ENCODE results near the gene HRG. TPM values are rescaled to one million over a fixed set of nuclear protein-coding genes. Genes with fewer than 3 reads are reported as not detected.

The HRG gene
- total and polyA plus RNA-seq, 2 of the 8 experiments (the other 6 are each of a cell fraction or from before 2014, with no cell fraction given), result 0.03 to 0.15 TPM

DNA sequence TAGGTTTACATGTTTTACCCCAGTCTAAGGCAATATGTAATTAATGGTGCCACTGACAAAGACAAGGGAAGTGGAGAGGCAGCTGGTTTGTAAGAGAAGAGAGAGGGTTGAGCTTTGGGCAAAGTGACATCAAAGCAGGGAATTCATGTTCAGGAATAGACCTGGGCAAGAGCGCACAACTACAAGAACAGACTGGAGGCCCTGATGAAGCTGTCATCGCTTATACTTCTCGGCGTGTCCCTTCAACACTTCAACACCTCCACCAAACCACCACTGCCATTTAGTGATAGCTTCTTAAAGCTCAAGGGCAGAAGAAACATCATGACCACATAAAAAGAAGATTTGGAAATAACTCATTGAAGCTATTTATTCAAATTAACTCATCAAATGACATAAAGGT lies 31.7 kb downstream of the HRG start:
- H3K18ac ChIP-seq (ENCODE audit: extremely low read depth, low read length), result no peak overlapping the region
- H3K56ac ChIP-seq (replicated peaks; ENCODE audit: insufficient read length, low read depth, low read length), result no peak overlapping the region
- DNase-seq (ENCODE audit: low read depth in 1 of 2, low spot score in 2 of 2) (no peak), FAIRE-seq (no peak)
- no peak overlapping the region for H2AK5ac ChIP-seq (ENCODE audit: low read depth, low read length)
- H3K27ac ChIP-seq (ENCODE audit: low read depth, low read length), result no peak overlapping the region
- no peak overlapping the region for H3K14ac ChIP-seq (ENCODE audit: insufficient read length)
- H4K91ac ChIP-seq (replicated peaks; ENCODE audit: insufficient read length, low read length), result no peak overlapping the region
- H2BK15ac ChIP-seq (ENCODE audit: low read length), result no peak overlapping the region
- no peak overlapping the region for H3K23ac ChIP-seq (ENCODE audit: insufficient read length)
- H3K9ac ChIP-seq (replicated peaks in 1 of 4; ENCODE audit: extremely low read depth in 1 of 4, low read depth in 3 of 4, low read length in 3 of 4), result no peak overlapping the region
- H4K8ac ChIP-seq (ENCODE audit: extremely low read depth, insufficient read depth, low read length), result no peak overlapping the region
- no peaks in the 10 kb centered on the region for H3K27me3 ChIP-seq (replicated peaks in 1 of 4; ENCODE audit: control insufficient read depth in 3 of 4, extremely low read depth in 1 of 4, insufficient read depth in 3 of 4, low read length in 3 of 4)
- H3K4ac ChIP-seq (replicated peaks; ENCODE audit: insufficient read length, low read depth, low read length), result no peak overlapping the region
- no peak overlapping the region for H2AFZ ChIP-seq (ENCODE audit: low read length)
- no peaks in the 10 kb centered on the region for H3K23me2 ChIP-seq (ENCODE audit: low read depth, low read length)
- WGBS, 2 experiments (ENCODE audit: extremely low coverage in 1 of 2, insufficient coverage in 1 of 2, insufficient read length in 1 of 2, insufficient replicate concordance in 2 of 2, low coverage in 1 of 2, low lambda C conversion rate in 2 of 2, missing lambda C conversion rate in 1 of 2), result 95% methylated on average over 4 of the region's 4 CpGs; no CpG with 5 or more reads in 1 of the 2 experiments
- H3K9me3 ChIP-seq (ENCODE audit: insufficient read depth in 2 of 2, low read depth in 1 of 2, low read length in 1 of 2), result no peaks in the 10 kb centered on the region
- no peaks in the 10 kb centered on the region for H3K79me2 ChIP-seq (ENCODE audit: control insufficient read depth in 1 of 2, insufficient read depth in 2 of 2, low read length in 2 of 2)
- H3K4me1 ChIP-seq (replicated peaks in 1 of 4; ENCODE audit: control insufficient read depth in 3 of 4, insufficient read depth in 4 of 4, low read length in 3 of 4), result peaks cover 0 to 7% (median 2%) of the 10 kb centered on the region in 4 experiments; a peak in 3 of 7 replicates
- H2BK120ac ChIP-seq (replicated peaks; ENCODE audit: low read depth, low read length), result no peak overlapping the region
- H4K20me1 ChIP-seq (replicated peaks in 1 of 2; ENCODE audit: control insufficient read depth in 1 of 2, insufficient read depth in 2 of 2, low read length in 2 of 2), result no peaks in the 10 kb centered on the region
- CTCF ChIA-PET (ENCODE audit: partially characterized antibody), result interaction anchor here (1.1 kb wide), 1 partner anchor 83 kb away, joined by 5 read pairs; no protein-coding TSS in a partner anchor
- no peaks in the 10 kb centered on the region for H3K36me3 ChIP-seq (ENCODE audit: control insufficient read depth in 2 of 4, insufficient read depth in 4 of 4, low read length in 3 of 4)
- POLR2A ChIA-PET (ENCODE audit: partially characterized antibody), result interaction anchor here (1.2 to 1.6 kb wide), 2 partner anchors 91 to 93 kb away, joined by 3 read pairs; no protein-coding TSS in a partner anchor
- no peak overlapping the region for H3K4me3 ChIP-seq (ENCODE audit: extremely low read depth in 1 of 4, insufficient read depth in 2 of 4, low read depth in 3 of 4, low read length in 4 of 4)
- H2BK5ac ChIP-seq (ENCODE audit: low read depth, low read length), result no peak overlapping the region
- no peak overlapping the region for H2BK12ac ChIP-seq (ENCODE audit: low read depth, low read length)
- no peak overlapping the region for H2BK20ac ChIP-seq (ENCODE audit: low read length)
- H3K79me1 ChIP-seq (ENCODE audit: low read depth, low read length), result no peaks in the 10 kb centered on the region
- no peak overlapping the region for H4K5ac ChIP-seq (ENCODE audit: insufficient read length, low read depth, low read length)
- no peak overlapping the region for H3K4me2 ChIP-seq (ENCODE audit: insufficient read depth in 1 of 2, low read depth in 2 of 2, low read length in 2 of 2)
- TF ChIP-seq CHD1 (IDR thresholded peaks at IDR 0.05; ENCODE audit: low read depth, low read length) (no peak), TCF12 (IDR thresholded peaks at IDR 0.05; ENCODE audit: low read depth, low read length) (no peak), CEBPB (IDR thresholded peaks at IDR 0.05; ENCODE audit: low read depth, low read length) (no peak), GTF2F1 (IDR thresholded peaks at IDR 0.05; ENCODE audit: borderline replicate concordance, low read depth, low read length) (no peak), TBP (IDR thresholded peaks at IDR 0.05; ENCODE audit: low read depth, low read length) (no peak), CBX8 (IDR thresholded peaks at IDR 0.05; ENCODE audit: borderline replicate concordance, low read depth, low read length) (no peak), JUN (IDR thresholded peaks at IDR 0.05; ENCODE audit: low read depth, low read length) (no peak), KDM5A (IDR thresholded peaks at IDR 0.05; ENCODE audit: low read length) (no peak), RAD21 (IDR thresholded peaks at IDR 0.05 in 1 of 2, conservative IDR thresholded peaks at IDR 0.05 in 1 of 2; ENCODE audit: low read depth in 2 of 2, low read length in 2 of 2) (no peak), KDM1A (IDR thresholded peaks at IDR 0.05; ENCODE audit: borderline replicate concordance, low read length) (no peak)
- TF ChIP-seq, protein P1, sequence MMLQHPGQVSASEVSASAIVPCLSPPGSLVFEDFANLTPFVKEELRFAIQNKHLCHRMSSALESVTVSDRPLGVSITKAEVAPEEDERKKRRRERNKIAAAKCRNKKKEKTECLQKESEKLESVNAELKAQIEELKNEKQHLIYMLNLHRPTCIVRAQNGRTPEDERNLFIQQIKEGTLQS (IDR thresholded peaks at IDR 0.05; ENCODE audit: insufficient read depth, low read depth, low read length), result no peak
- TF ChIP-seq, protein P2, sequence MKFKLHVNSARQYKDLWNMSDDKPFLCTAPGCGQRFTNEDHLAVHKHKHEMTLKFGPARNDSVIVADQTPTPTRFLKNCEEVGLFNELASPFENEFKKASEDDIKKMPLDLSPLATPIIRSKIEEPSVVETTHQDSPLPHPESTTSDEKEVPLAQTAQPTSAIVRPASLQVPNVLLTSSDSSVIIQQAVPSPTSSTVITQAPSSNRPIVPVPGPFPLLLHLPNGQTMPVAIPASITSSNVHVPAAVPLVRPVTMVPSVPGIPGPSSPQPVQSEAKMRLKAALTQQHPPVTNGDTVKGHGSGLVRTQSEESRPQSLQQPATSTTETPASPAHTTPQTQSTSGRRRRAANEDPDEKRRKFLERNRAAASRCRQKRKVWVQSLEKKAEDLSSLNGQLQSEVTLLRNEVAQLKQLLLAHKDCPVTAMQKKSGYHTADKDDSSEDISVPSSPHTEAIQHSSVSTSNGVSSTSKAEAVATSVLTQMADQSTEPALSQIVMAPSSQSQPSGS (IDR thresholded peaks at IDR 0.05; ENCODE audit: low read length), result no peak
